Lower leg skin (tissue), 3 donors: Measurements from ENCODE around the gene PRSS12.

Source experiments
- CTCF ChIP-seq, 3 donors: fragments of 450-650 bp; IDR thresholded peaks; one replicate each; pipeline ENCODE4 v1.5.1; 2016; ENCODE audit warnings: antibody characterized with exemption in 3 of 3, mild to moderate bottlenecking in 3 of 3, moderate library complexity in 2 of 3
- POLR2A ChIP-seq, 2 donors: fragments of 450-650 bp; IDR thresholded peaks; one replicate each; pipeline ENCODE4 v1.6.1; 2016 to 2017; ENCODE audit warnings: antibody characterized with exemption in 2 of 2, mild to moderate bottlenecking in 1 of 2, moderate library complexity in 1 of 2

GRCh38 chr4:118348886-118349285 is 3.9 kb downstream of the PRSS12 start:
- TF ChIP-seq CTCF (IDR thresholded peaks at IDR 0.05) (no peak), POLR2A (IDR thresholded peaks at IDR 0.05) (no peak)
